Endothelial cell of umbilical vein (primary cell): ENCODE data around the gene CNTN6. TPM values are rescaled to one million over a fixed set of nuclear protein-coding genes. Genes with fewer than 3 reads are reported as not detected.

Experiments
- BruUV-seq: library from RNA; stranded (reverse); fragments of 400-500 nt; replicated peaks from 2 replicates; lab custom pipeline; 2021; lab: Mats Ljungman, UMichigan
- CTCF ChIA-PET: fragments of 300-600, 350-600 bp; sonication (Branson Sonifier 250); formaldehyde crosslinking; loops from one replicate; lab custom pipeline; 2021; ENCODE audit warnings: antibody characterized with exemption, inconsistent platforms; lab: Charles Lee
- POLR2A ChIA-PET: fragments of 300-600, 350-600 bp; sonication (Branson Sonifier 250); formaldehyde crosslinking; loops from one replicate; lab custom pipeline; 2021; ENCODE audit warnings: antibody characterized with exemption, inconsistent platforms; lab: Charles Lee
- DNase-seq: peaks from one replicate; pipeline ENCODE4 v3.0.0-alpha.2; 2011; ENCODE audit warnings: low read depth, low spot score
- FAIRE-seq: peaks from 2 replicates; lab custom pipeline; 2011; peaks lifted over from hg19 to GRCh38; lab: Jason Lieb, UNC
- H2AFZ ChIP-seq: 2 replicates; pipeline ENCODE4 v1.6.0; 2012; ENCODE audit warnings: low read depth, low read length, control low read depth, inconsistent platforms
- H3K27ac ChIP-seq: 2 replicates; pipeline ENCODE4 v1.5.1; 2011; ENCODE audit warnings: low read depth, mild to moderate bottlenecking, control low read depth, low read length, moderate library complexity; ENCODE audit not compliant: insufficient read depth
- H3K27me3 ChIP-seq, 2 experiments: 2 replicates each; pipeline versions ENCODE4 v1.6.0 to v1.6.1; 2011; ENCODE audit warnings: low read length in 2 of 2, mixed read lengths in 1 of 2; ENCODE audit not compliant: control insufficient read depth in 2 of 2, insufficient read depth in 2 of 2
- H3K36me3 ChIP-seq, 2 experiments: 2 replicates in 1 of 2; 3 replicates in 1 of 2; pipeline ENCODE4 v1.5.1; 2011; ENCODE audit warnings: low read length in 2 of 2, mild to moderate bottlenecking in 1 of 2, moderate library complexity in 1 of 2; ENCODE audit not compliant: control insufficient read depth in 2 of 2, insufficient read depth in 2 of 2; ENCODE audit errors: extremely low read depth in 1 of 2
- H3K4me1 ChIP-seq: 3 replicates; pipeline ENCODE4 v1.5.1; 2011; ENCODE audit warnings: mild to moderate bottlenecking, low read length; ENCODE audit not compliant: control insufficient read depth, insufficient read depth; ENCODE audit errors: extremely low read depth
- H3K4me2 ChIP-seq: 2 replicates; pipeline ENCODE4 v1.6.1; 2011; ENCODE audit warnings: low read length, control low read depth, mixed read lengths; ENCODE audit not compliant: insufficient read depth
- H3K4me3 ChIP-seq, 3 experiments: fragments of 200-600 bp in 1 of 3; sonication (generic), shearing (Covaris generic) in 1 of 3; replicated peaks in 1 of 3; 2 replicates each; pipeline ENCODE4 v1.5.1; 2011 to 2016; ENCODE audit warnings: control low read depth in 3 of 3, low read length in 3 of 3, mild to moderate bottlenecking in 2 of 3, inconsistent platforms in 1 of 3, low read depth in 1 of 3, moderate library complexity in 1 of 3; ENCODE audit not compliant: insufficient read depth in 1 of 3
- H3K79me2 ChIP-seq: 2 replicates; pipeline ENCODE4 v1.6.0; 2012; ENCODE audit warnings: low read length, inconsistent platforms; ENCODE audit not compliant: control insufficient read depth, insufficient read depth
- H3K9ac ChIP-seq: replicated peaks from 2 replicates; pipeline ENCODE3; 2011; ENCODE audit warnings: low read length, control low read depth; ENCODE audit not compliant: insufficient read depth; ENCODE audit errors: extremely low read depth
- H3K9me1 ChIP-seq: replicated peaks from 3 replicates; pipeline ENCODE4 v1.6.0; 2011; ENCODE audit warnings: mild to moderate bottlenecking, low read length; ENCODE audit not compliant: control insufficient read depth, insufficient read depth; ENCODE audit errors: extremely low read depth
- H3K9me3 ChIP-seq: replicated peaks from 2 replicates; pipeline ENCODE4 v1.5.1; 2012; ENCODE audit warnings: low read length, inconsistent platforms; ENCODE audit not compliant: control insufficient read depth, insufficient read depth
- H4K20me1 ChIP-seq: replicated peaks from 2 replicates; pipeline ENCODE3; 2011; ENCODE audit warnings: mild to moderate bottlenecking, low read length; ENCODE audit not compliant: control insufficient read depth, insufficient read depth; ENCODE audit errors: extremely low read depth
- CTCF ChIP-seq, 2 donors: IDR thresholded peaks; 1 replicate in 1 of 2; 2 replicates in 1 of 2; pipeline ENCODE4 v1.5.1; 2011; ENCODE audit warnings: low read length in 2 of 2, mild to moderate bottlenecking in 2 of 2, moderate library complexity in 2 of 2, control low read depth in 1 of 2, inconsistent platforms in 1 of 2, low read depth in 1 of 2; ENCODE audit not compliant: insufficient read depth in 1 of 2; ENCODE audit errors: extremely low read depth in 1 of 2
- EZH2 ChIP-seq: IDR thresholded peaks from 2 replicates; pipeline ENCODE4 v1.6.1; 2012; ENCODE audit warnings: borderline replicate concordance, low read depth, mild to moderate bottlenecking, moderate library complexity, low read length, inconsistent platforms; ENCODE audit not compliant: severe bottlenecking
- FOS ChIP-seq: IDR thresholded peaks from 2 replicates; pipeline ENCODE4 v1.6.1; 2011; ENCODE audit warnings: mild to moderate bottlenecking, low read length, moderate library complexity, borderline replicate concordance; ENCODE audit not compliant: insufficient read depth
- GATA2 ChIP-seq: IDR thresholded peaks from 2 replicates; pipeline ENCODE4 v1.7.0; 2011; ENCODE audit warnings: low read depth, mild to moderate bottlenecking, moderate library complexity, mixed read lengths, low read length; ENCODE audit not compliant: insufficient read length, insufficient read depth
- JUN ChIP-seq: IDR thresholded peaks from 2 replicates; pipeline ENCODE4 v1.6.1; 2011; ENCODE audit warnings: borderline replicate concordance, low read depth; ENCODE audit not compliant: insufficient read length, insufficient read depth
- MAX ChIP-seq: IDR thresholded peaks from 2 replicates; pipeline ENCODE4 v1.6.1; 2011; ENCODE audit not compliant: insufficient read depth, insufficient read length
- MYC ChIP-seq: IDR thresholded peaks from one replicate; pipeline ENCODE4 v1.6.1; 2011; ENCODE audit warnings: mild to moderate bottlenecking, low read depth, low read length
- POLR2A ChIP-seq: IDR thresholded peaks from 2 replicates; pipeline ENCODE4 v1.6.1; 2012; ENCODE audit warnings: low read depth, mild to moderate bottlenecking, control low read depth, low read length
- POLR2AphosphoS5 ChIP-seq: IDR thresholded peaks from 2 replicates; pipeline ENCODE4 v1.6.1; 2012; ENCODE audit warnings: low read depth, mild to moderate bottlenecking, control low read depth, low read length, moderate library complexity; ENCODE audit not compliant: insufficient read depth
- dilution Hi-C: fragments of 300-500 bp; cut with MboI; formaldehyde crosslinking; loops from one replicate; pipeline ENCODE4 v1.15.0; 2019; ENCODE audit warnings: low sequenced_read_pairs; ENCODE audit not compliant: extremely low pct_ligation_motif_present
- intact Hi-C: fragments of 100-400 bp; cut with micrococcal nuclease; formaldehyde crosslinking; loops from one replicate; pipeline ENCODE4 v1.10.0; 2022
- polyA plus RNA-seq, 4 experiments: library from polyadenylated mRNA; depleted of rRNA in 3 of 4; stranded (reverse) in 3 of 4; unstranded in 1 of 4; fragments of >200 nt; gene quantifications; 2 replicates each; pipeline versions ENCODE4 v1.2.1 to v1.2.3, GENCODE V29; 2011 to 2012; ENCODE audit warnings: missing spikeins in 1 of 4
- total RNA-seq: library from RNA; stranded (reverse); gene quantifications from 2 replicates; pipeline ENCODE4 v1.2.3, GENCODE V29; 2021

CNTN6 gene
- total and polyA plus RNA-seq, 2 donors (not counting 3 experiments of a cell fraction or from before 2014, with no cell fraction given), result not detected

GRCh38 chr3:1207904-1208303 lies 115.1 kb downstream of the CNTN6 start:
- TF ChIP-seq GATA2 (no peak), POLR2AphosphoS5 (no peak), EZH2 (no peak), FOS (no peak), MYC (no peak), JUN (no peak), POLR2A (no peak), MAX (no peak)
- H2AFZ ChIP-seq, result no peak overlapping the region
- H3K27me3 ChIP-seq, result no peaks in the 10 kb centered on the region
- H3K4me3 ChIP-seq, result no peak overlapping the region
- H3K9me3 ChIP-seq, result no peaks in the 10 kb centered on the region
- CTCF ChIA-PET, result no interaction called here
- no TSS peak for BruUV-seq
- intact Hi-C loops (no loop called here), dilution Hi-C loops (no loop called here)
- no peak overlapping the region for H3K4me2 ChIP-seq
- DNase-seq, result no peak
- POLR2A ChIA-PET, result no interaction called here
- no peaks in the 10 kb centered on the region for H3K79me2 ChIP-seq
- no peaks in the 10 kb centered on the region for H3K4me1 ChIP-seq
- no peaks in the 10 kb centered on the region for H4K20me1 ChIP-seq
- no peaks in the 10 kb centered on the region for H3K9me1 ChIP-seq
- H3K36me3 ChIP-seq, result no peaks in the 10 kb centered on the region
- FAIRE-seq, result no peak
- no peak overlapping the region for H3K27ac ChIP-seq
- no peak overlapping the region for H3K9ac ChIP-seq

- Histone ChIP-seq H3K79me2 (no peaks in the 10 kb centered on the region), H2AFZ (no peak overlapping the region), H3K36me3 (no peaks in the 10 kb centered on the region), H3K4me2 (no peak overlapping the region), H4K20me1 (no peaks in the 10 kb centered on the region), H3K27ac (no peak overlapping the region), H3K9me1 (no peaks in the 10 kb centered on the region), H3K9me3 (peaks cover 3% of the 10 kb centered on the region), H3K4me1 (no peaks in the 10 kb centered on the region), H3K9ac (no peak overlapping the region), H3K27me3 (no peaks in the 10 kb centered on the region), H3K4me3 (no peak overlapping the region)
- FAIRE-seq (no peak), DNase-seq (no peak)
- CTCF ChIA-PET, result no interaction called here
- POLR2A ChIA-PET, result no interaction called here
- TF ChIP-seq CTCF (IDR thresholded peaks at IDR 0.05; ENCODE audit: extremely low read depth in 1 of 2, insufficient read depth in 1 of 2, low read depth in 1 of 2, low read length in 2 of 2) (no peak), POLR2A (no peak), JUN (no peak), GATA2 (no peak), POLR2AphosphoS5 (no peak), MAX (no peak)
- dilution Hi-C loops (no loop called here), intact Hi-C loops (no loop called here)
- no TSS peak for BruUV-seq
These were observed 122.1 kb downstream of the CNTN6 start for GRCh38 chr3:1214933-1215332.
